Adrenal gland (tissue), 12 donors: ENCODE results near the gene GPATCH2L. TPM values are rescaled to one million over a fixed set of nuclear protein-coding genes. Genes with fewer than 3 reads are reported as not detected.

Experiments
- DNase-seq, 7 donors: peaks; one replicate each; pipeline ENCODE4 v3.0.0-alpha.2; 2019 to 2020
- H3K27ac ChIP-seq, 5 donors: fragments of 200-600 bp; sonication (generic) in 4 of 5; 1 replicate in 3 of 5; 2 replicates in 2 of 5; pipeline versions ENCODE4 v1.5.1 to v1.8.0; 2016 to 2020; ENCODE audit warnings: mild to moderate bottlenecking in 1 of 5
- H3K27me3 ChIP-seq: fragments of 200-600 bp; 2 replicates; pipeline ENCODE4 v1.8.0; 2021
- H3K36me3 ChIP-seq, 2 donors: fragments of 200-600 bp; replicated peaks in 1 of 2; 1 replicate in 1 of 2; 2 replicates in 1 of 2; pipeline versions ENCODE4 v1.5.1 to v1.8.0; 2018 to 2022
- H3K4me1 ChIP-seq, 2 donors: fragments of 200-600 bp; replicated peaks in 1 of 2; 1 replicate in 1 of 2; 2 replicates in 1 of 2; pipeline versions ENCODE4 v1.5.1 to v1.8.0; 2018 to 2021
- H3K4me3 ChIP-seq, 4 donors: fragments of 200-600 bp; sonication (generic) in 3 of 4; one replicate each; pipeline ENCODE4 v1.5.1; 2016 to 2018
- H3K9me3 ChIP-seq, 3 donors: fragments of 200-600 bp; sonication (generic) in 1 of 3; replicated peaks in 1 of 3; 1 replicate in 2 of 3; 2 replicates in 1 of 3; pipeline versions ENCODE4 v1.5.1 to v1.8.0; 2016 to 2021
- POLR2A ChIP-seq, 2 donors: fragments of 450-650 bp; IDR thresholded peaks; one replicate each; pipeline ENCODE4 v1.6.1; 2017; ENCODE audit warnings: antibody characterized with exemption in 2 of 2, mild to moderate bottlenecking in 2 of 2, moderate library complexity in 1 of 2
- WGBS, 4 donors: extraction: QIAGEN DNeasy Blood & Tissue Kit in 2 of 4; methylation state at CpG; one replicate each; pipeline versions ENCODE4 v1.1.5 to v1.1.7; 2013 to 2017; 5-methylcytosine and 5-hydroxymethylcytosine counted together
- intact Hi-C, 2 donors: fragments of 100-400 bp; cut with DNase I; formaldehyde crosslinking; loops; one replicate each; pipeline versions ENCODE4 v1.14.1 to v1.15.0; 2022 to 2023
- polyA plus RNA-seq, 3 donors: library from polyadenylated mRNA; stranded (reverse); fragments of 200-250 nt in 2 of 3; fragments of 350-450 nt in 1 of 3; fragmentation: Illumina TruSeq in 1 of 3; extraction: RNeasy Lipid Tissue Mini Kit (QIAGEN cat#74804) in 1 of 3; gene quantifications; one replicate each; pipeline ENCODE4 v1.2.3, GENCODE V29; 2013 to 2014
- total RNA-seq, 9 donors: library from RNA; depleted of rRNA in 4 of 9; stranded (reverse); fragments of >200 nt in 4 of 9; fragments of 120-200 nt in 1 of 9; fragmentation: NEBNext Ultra II Directional in 1 of 9; extraction: Animal tissue kit (Norgen Biotek cat#: 25700) in 1 of 9; gene quantifications; one replicate each; pipeline versions ENCODE4 v1.1.0 to v1.2.4, GENCODE V29; 2013 to 2023
- TF ChIP-seq, protein P1 (sequence below), 6 experiments: fragments of 450-650 bp in 4 of 6; fragments of 200-600 bp in 2 of 6; sonication (generic) in 1 of 6; IDR thresholded peaks; 1 replicate in 5 of 6; 2 replicates in 1 of 6; pipeline versions ENCODE4 v1.5.1 to v1.8.0; 2016 to 2021; ENCODE audit warnings: antibody characterized with exemption in 6 of 6, mild to moderate bottlenecking in 2 of 6, moderate library complexity in 1 of 6
- donor health status: healthy with polysubstance abuse.
- donor health status: Bipolar disorder and iron deficiency.
- donor health status: DM: yes; HTN: yes; CAD: no.
- donor health status: DM: no; HTN: no; CAD: no.
- donor health status: DM: no; HTN: no; CAD: no.
- donor health status: DM: yes; HTN: yes; CAD: no.

GPATCH2L gene
- total and polyA plus RNA-seq, 12 donors, result 3.2 to 108 (median 41.1) TPM

DNA sequence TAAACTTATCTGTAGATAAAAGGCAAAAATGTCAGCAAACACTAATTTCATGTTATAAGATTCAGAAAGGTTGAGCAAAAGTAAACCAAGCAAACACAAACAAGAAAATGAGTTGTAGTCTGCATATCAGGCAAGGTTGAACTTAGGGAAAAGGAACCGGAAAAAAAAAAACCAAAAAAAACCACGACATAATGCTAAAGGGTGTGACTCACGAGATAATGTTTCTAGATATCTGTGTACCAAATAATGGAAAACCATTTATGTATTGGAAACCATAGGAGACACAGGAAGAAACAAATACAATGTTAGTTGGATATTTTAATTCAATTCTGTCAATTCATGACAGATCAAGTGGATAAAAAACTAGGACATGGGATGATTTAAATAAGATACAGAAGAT, 60.5 kb downstream of the GPATCH2L start:
- no peaks in the 10 kb centered on the region for H3K27me3 ChIP-seq
- no peak for DNase-seq
- H3K9me3 ChIP-seq, result peaks cover 0 to 5% (median 0%) of the 10 kb centered on the region in 3 donors
- H3K4me1 ChIP-seq, result no peaks in the 10 kb centered on the region
- no peaks in the 10 kb centered on the region for H3K36me3 ChIP-seq
- TF ChIP-seq POLR2A (IDR thresholded peaks at IDR 0.05), result no peak
- TF ChIP-seq, protein P1, sequence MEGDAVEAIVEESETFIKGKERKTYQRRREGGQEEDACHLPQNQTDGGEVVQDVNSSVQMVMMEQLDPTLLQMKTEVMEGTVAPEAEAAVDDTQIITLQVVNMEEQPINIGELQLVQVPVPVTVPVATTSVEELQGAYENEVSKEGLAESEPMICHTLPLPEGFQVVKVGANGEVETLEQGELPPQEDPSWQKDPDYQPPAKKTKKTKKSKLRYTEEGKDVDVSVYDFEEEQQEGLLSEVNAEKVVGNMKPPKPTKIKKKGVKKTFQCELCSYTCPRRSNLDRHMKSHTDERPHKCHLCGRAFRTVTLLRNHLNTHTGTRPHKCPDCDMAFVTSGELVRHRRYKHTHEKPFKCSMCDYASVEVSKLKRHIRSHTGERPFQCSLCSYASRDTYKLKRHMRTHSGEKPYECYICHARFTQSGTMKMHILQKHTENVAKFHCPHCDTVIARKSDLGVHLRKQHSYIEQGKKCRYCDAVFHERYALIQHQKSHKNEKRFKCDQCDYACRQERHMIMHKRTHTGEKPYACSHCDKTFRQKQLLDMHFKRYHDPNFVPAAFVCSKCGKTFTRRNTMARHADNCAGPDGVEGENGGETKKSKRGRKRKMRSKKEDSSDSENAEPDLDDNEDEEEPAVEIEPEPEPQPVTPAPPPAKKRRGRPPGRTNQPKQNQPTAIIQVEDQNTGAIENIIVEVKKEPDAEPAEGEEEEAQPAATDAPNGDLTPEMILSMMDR (IDR thresholded peaks at IDR 0.05), result no peak
- intact Hi-C loops, result no loop called here
- no peak overlapping the region for H3K4me3 ChIP-seq
- no peak overlapping the region for H3K27ac ChIP-seq
- WGBS, 4 donors, result 83 to 87% (median 86%) methylated on average over 3 of the region's 3 CpGs

DNA sequence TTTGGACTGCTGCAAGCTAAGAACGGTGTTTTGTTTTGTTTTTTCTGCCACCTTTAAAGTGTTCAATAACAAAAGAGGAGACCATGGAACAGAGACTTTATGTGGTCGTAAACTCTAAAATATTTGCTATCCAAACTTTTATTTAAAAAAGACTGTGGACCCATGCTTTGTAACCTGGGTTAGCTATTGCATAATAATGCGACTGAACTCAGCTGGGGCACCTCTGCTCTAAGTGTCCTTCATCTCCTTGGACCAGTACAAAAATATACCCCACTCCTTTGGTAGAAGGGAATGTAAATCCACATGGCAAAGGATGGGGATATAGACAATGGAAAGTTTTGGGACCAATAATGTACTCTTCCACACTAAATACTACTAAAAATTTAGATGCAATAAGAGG, 65.5 kb downstream of the GPATCH2L start:
- intact Hi-C loops, result no loop called here
- TF ChIP-seq, protein P1 (IDR thresholded peaks at IDR 0.05), result no peak
- no peak for TF ChIP-seq POLR2A (IDR thresholded peaks at IDR 0.05)
- no peak overlapping the region for H3K4me3 ChIP-seq
- peaks cover 0 to 5% (median 0%) of the 10 kb centered on the region in 3 donors for H3K9me3 ChIP-seq
- no peaks in the 10 kb centered on the region for H3K4me1 ChIP-seq
- 88 to 96% (median 92%) methylated on average over 3 of the region's 3 CpGs for WGBS, 4 donors
- H3K27me3 ChIP-seq, result no peaks in the 10 kb centered on the region
- no peak overlapping the region for H3K27ac ChIP-seq
- H3K36me3 ChIP-seq, result no peaks in the 10 kb centered on the region
- no peak for DNase-seq

DNA sequence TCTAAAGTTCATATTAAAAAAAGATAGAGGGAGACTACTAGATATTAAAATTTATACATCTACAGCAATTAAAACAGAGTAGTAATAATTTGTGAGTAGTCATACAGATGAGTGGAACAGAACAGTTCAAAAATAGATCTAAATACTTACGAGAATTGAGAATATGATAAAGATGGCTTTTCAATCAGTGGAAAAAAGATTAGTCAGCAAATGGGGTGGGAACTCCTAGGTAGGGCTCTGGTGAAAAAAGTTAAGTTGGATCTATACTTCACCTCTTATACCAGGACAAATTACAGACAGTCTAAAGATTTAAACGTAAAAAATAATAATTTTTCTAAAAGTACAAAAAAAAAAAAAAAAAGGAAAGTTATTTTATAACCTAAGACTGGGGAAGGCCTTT, 66.9 kb downstream of the GPATCH2L start:
- no peak overlapping the region for H3K27ac ChIP-seq
- H3K4me3 ChIP-seq, result no peak overlapping the region
- H3K27me3 ChIP-seq, result no peaks in the 10 kb centered on the region
- intact Hi-C loops, result no loop called here
- DNase-seq, result no peak
- H3K36me3 ChIP-seq, result no peaks in the 10 kb centered on the region
- H3K4me1 ChIP-seq, result no peaks in the 10 kb centered on the region
- peaks cover 0 to 5% (median 0%) of the 10 kb centered on the region in 3 donors for H3K9me3 ChIP-seq
- TF ChIP-seq, protein P1 (IDR thresholded peaks at IDR 0.05), result no peak
- no peak for TF ChIP-seq POLR2A (IDR thresholded peaks at IDR 0.05)
- WGBS, 4 donors, result 82 to 91% (median 85%) methylated on average over 2 of the region's 2 CpGs

DNA sequence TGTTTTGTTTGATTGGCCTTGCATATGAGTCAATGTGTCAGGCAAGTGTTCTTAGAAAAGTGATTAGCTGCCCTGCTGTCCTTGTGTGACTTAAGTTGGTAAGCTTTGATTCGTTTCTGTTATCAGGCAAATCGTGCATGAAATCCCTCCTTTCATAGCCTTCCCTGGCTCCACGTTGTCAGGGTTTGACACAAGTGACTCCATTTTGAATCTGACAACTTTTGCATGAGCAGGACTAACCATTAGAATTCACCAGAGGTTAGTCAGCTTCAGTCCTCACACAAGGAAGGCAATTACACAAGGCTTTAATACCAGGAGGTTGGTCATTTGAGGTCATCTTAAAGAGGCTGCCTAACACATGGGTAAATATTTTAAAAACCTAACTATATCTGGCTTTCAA, 68.2 kb downstream of the GPATCH2L start:
- no peak overlapping the region for H3K4me3 ChIP-seq
- no peaks in the 10 kb centered on the region for H3K36me3 ChIP-seq
- DNase-seq, result no peak
- no peak for TF ChIP-seq POLR2A (IDR thresholded peaks at IDR 0.05)
- TF ChIP-seq, protein P1 (IDR thresholded peaks at IDR 0.05), result no peak
- H3K27me3 ChIP-seq, result no peaks in the 10 kb centered on the region
- no peak overlapping the region for H3K27ac ChIP-seq
- H3K9me3 ChIP-seq, result no peaks in the 10 kb centered on the region
- intact Hi-C loops, result no loop called here
- WGBS, 4 donors, result 35 to 44% (median 42%) methylated on average over 3 of the region's 3 CpGs
- no peaks in the 10 kb centered on the region for H3K4me1 ChIP-seq
